PC-9 (cell line): ENCODE measurements around the gene INPP5A.

Experiments used
- CTCF ChIP-seq: fragments of 200-600 bp; sonication (generic); conservative IDR thresholded peaks from 2 replicates; pipeline ENCODE4 v1.6.1; 2017; ENCODE audit warnings: mixed run types, antibody characterized with exemption, mild to moderate bottlenecking, moderate library complexity
- EZH2 ChIP-seq: fragments of 200-600 bp; sonication (generic); IDR thresholded peaks from 2 replicates; pipeline ENCODE4 v1.8.0; 2017; ENCODE audit warnings: antibody characterized with exemption, low read depth

GRCh38 chr10:132650611-132651250, 113.1 kb downstream of the INPP5A start:
- TF ChIP-seq EZH2 (no peak), CTCF (no peak)
